AG20443 (cell line): Measurements from ENCODE around the gene KIRREL3.
"Not testable (repeated sequence)": the region's sequence is repeated elsewhere in the genome, so short reads cannot be mapped to it uniquely, and the experiment has no call there.

Experiments
- DNase-seq: peaks from one replicate; pipeline ENCODE4 v3.0.0; 2012; ENCODE audit warnings: low spot score, mixed read lengths

KIRREL3 gene

DNA sequence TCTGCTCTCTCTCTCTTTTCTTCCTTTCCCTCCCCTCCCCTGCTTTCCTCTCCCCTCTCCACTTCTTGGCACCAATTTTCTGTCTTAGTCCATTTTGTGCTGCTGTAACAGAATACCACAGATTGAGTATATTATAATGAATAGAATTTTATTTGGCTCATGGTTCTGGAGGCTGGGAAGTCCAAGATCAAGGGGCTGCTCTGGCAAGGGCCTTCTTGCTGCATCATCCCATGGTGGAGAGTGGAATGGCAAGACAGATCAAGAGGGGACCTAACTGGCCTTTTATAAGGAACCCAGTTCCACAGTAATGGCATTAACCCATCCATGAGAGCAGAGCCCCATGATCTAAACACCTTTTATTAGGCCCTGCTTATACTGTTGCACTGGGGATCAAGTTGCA, 600.6 kb downstream of the KIRREL3 start:
- DNase-seq: no peak

DNA sequence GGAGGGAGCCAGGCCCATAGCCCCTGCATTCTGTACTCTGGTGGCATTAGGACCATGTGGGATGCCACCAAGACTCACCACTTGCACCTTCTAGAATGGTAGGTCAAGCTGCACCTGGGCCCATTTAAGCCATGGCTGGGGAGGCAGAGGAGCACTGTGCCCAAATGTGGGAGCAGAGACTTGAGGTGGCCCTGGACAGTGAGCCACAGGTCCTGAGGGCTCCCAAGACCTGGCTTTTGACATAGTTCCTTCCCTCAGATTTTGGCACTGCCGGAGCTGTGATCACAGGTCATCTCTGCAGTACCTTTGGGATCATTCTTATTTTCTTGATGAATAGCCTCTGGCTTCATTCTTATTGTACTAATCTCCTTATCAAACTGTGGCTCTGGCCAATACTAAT, 601.8 kb downstream of the KIRREL3 start:
- no peak for DNase-seq

DNA sequence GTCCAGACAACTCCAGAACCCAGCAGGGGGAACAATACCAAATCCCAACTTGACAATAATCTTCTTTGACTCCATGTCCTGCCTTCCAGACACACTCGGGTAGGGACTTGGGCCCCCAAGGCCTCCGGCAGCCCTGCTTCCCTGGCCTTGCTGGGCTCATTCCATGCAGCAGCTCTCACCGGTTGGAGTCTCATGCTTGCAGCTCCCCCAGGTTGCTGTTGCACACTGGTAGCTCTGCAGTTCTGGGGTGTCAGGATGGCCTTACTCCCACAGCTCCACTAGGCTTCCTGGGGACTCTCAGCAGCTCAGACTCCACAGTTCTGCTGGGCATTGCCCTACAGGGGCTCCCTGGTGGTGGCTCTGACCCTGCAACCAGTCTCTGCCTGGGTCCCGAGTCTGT, 602.3 kb downstream of the KIRREL3 start:
- no peak for DNase-seq

DNA sequence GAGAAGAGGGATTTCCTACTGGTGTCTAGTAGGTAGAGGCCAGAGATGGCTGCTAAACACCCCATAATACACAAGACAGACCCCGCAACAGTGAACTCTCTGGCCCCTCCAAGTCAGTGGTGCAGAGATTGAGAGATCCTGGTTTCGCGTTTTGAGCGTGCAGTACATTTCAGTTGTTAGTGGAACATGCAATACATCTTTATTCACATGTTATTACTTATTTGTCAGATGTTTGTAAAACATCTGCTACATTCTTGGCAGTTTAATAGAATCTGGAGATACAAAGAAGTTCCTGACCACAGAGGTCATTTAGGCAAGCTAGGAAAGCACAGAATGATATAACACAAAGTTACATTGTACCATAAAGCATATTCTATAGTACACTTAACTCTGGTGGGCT, 603.6 kb downstream of the KIRREL3 start:
- no peak for DNase-seq

DNA sequence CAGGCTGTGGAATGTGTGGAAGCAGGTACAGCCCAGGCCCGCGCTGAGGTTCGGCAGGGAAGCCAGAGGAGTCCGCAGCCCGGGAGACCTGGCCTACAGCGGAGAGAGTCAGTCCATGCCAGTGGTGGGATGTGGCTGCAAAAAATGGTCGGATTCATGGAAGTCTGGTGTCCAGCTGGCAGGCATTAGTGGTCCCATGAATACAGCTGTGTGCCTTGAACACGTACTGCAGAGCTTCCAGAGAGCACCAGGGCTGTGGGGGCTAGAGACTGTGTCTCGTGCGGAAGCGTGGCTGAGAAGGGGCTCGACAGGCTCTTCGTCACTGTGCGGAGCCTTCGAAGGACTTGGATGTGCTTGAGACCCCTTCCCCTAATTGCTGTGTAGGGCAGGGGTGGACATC, 604.3 kb downstream of the KIRREL3 start:
- not testable (repeated sequence) for DNase-seq

DNA sequence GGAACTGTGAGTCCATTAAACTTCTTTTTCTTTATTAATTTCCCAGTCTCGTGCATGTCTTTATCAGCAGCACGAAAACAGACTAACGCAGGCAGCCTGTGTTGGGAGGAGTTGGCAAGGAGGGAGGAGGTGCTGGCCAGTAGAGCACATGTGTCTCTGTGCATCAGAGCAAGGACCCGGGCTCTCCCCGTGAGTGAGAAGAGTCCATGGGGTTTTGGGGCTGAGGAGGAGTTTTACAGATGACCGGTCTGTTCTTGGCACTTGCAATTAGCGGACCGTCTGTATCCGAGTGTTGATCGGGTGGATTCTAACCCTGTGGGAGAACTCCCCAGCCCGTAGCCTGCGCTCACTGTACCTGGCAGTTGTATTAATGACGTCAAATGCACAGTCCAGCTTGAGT, 604.8 kb downstream of the KIRREL3 start:
- DNase-seq: not testable (repeated sequence)

DNA sequence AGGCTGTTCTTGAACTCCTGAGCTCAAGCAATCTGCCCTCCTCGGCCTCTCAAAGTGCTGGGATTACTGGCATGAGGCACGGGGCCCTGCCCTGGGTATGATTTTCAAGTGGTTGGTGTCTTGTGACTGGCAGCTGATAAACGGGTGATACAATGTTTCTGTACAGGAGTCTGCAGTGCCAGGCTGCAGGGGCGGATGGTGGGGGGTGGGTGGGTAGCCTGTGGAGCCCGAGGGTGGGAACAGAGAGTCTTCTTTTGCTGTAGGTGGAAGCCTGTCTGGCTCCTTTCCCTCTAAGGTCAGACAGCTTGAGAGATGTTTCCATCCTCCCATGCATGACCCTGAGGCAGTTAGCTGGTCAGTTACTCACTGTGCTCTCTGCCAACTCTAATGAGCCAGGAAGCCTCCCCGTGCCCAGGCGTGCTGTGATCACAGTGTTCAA, 605.9 kb downstream of the KIRREL3 start:
- not testable (repeated sequence) for DNase-seq

DNA sequence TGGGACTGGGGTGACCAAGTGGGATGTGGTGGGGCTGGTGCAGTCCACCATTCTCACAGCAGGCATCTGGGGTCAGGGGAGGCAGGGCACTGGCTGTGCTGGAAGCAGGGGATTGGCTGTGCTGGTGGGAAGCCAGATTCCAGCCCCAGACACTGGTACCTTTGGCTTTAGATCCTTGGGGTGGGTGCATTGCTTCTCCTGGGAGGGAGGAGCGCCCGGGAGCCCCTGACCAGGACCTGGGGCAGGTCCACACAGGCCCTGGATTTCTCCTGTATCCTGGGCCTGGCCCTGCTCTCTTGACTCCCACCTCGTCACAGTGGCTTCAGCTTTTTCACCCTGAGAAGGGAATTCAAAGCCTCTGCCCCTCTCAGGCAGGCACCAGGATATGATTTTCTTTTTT, 606.5 kb downstream of the KIRREL3 start:
- no peak for DNase-seq

DNA sequence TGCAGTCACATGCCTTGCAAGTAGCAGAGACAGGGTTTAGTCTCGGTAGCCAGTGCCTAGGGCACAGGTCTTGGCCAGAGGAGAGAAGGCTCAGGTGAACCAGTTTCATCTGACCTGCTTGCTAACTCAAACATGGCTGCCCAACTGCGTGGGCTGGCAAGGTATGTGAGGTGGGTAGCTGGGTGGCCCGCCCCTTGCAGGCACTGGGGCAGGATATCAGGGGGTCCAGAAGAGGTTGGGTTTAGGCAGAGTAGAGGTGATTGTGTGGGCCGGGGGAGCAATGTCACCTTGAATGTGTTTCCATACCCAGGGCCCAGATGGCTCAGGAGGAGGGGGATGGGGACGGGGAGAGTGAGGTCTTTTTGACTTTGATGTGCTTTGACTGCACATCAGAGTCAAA, 607.4 kb downstream of the KIRREL3 start:
- no peak for DNase-seq

DNA sequence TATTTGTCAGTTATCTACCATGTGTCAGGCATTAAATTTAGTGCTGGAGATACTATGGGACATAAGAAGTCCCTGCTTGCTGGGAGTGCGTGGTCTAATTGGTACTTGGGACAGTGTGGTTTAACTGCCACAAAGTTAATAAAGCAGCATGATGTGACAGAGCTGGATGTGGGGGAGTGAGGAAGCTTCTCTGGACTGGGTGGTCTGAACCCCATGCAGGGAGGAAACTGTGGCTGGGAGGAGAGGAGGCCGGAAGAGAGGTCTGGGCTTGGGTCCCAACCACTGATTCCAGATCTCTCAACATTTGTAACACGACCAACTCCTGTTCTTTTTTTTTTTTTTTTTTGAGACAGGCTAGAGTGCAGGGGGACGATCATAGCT, 607.9 kb downstream of the KIRREL3 start:
- no peak for DNase-seq

DNA sequence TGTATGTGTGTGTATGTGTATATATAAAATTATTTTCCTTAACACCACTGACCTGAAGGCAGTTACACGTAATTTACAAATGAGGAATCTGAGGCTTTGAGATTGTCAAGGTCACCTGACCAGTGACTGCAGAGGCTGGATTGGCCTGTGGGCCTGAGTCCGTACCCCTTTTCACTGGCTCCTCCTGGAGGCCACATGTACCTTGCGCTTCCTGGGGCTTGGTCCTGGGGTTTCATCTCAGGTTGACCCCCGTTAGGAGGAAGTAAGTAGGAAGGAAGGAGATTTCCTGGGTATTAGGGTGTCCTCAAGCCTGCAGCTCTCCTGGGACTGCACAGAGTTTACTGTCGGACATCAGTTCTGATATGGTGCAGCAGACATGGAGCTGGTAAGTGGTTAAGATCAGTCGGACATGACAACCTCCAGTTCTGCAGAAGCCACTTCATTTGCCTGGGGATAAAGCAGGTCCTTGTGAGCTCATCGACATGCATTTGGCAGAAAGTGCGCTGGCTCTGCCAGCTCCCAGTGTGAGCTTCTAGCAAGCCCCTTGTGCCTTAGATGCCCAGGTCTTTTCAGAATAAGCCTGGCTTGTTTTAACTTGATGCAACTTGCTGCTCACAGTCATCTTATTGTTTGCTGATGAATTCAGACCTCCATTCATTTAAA, 608.5 kb downstream of the KIRREL3 start:
- no peak for DNase-seq

DNA sequence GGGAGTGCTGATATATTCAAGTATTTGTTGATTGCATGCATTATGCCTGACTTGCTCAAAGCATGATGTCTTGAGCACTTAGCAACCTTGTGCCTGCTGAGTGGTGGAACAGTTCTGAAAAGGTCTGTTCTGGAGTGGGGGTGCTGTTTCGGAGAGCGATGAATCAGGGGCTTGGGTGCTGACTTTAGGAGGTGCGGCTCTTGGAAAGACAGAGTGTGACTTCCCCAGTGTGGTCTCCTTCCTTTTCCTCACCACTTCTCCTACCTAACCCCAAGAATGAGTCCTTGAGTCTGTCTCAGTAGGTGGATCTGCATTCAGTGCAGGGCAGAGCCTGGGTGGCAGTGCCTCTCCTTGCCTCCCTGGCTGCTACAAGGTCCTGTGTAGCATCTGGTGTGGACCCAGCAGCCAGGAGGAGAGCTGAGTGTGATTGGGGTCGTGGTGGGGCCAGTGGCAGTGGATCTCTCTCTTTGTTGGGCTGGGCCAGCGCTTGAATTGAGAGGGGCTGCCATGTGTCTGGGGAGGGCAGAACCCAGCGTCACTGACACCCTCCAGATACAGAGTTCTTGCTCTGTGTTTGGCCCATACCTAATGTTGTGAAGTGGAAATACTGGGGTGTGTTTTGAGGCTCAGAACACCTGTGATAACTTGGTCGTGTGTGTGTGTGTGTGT, 609.1 kb downstream of the KIRREL3 start:
- no peak for DNase-seq

DNA sequence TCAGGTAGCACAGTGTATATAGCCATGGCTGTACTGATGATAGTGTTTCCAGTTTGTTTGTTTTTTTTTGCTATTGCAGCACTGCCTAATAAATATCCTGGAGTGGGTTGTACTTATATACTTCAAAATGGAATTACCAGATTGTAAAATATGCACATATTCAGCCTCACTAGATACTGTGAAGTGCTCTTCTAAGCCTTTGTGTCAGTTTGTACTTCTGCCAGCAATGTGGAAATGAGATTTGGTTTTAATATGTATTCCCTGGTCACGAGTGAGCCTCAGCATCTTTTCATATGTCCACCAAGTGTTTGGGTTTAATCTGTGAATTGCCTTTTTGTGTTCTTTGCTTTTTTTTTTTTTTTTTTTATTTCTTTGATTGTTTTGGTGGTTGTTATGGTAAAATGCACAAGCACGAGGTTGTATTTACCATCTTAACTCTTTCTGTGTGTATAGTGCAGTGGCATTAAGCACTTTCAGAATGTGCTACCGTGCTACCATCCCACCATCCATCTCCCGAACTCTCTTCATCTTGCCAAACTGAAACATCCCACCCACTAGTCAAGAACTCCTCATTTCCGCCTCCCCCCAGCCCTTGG, 610.2 kb downstream of the KIRREL3 start:
- no peak for DNase-seq

DNA sequence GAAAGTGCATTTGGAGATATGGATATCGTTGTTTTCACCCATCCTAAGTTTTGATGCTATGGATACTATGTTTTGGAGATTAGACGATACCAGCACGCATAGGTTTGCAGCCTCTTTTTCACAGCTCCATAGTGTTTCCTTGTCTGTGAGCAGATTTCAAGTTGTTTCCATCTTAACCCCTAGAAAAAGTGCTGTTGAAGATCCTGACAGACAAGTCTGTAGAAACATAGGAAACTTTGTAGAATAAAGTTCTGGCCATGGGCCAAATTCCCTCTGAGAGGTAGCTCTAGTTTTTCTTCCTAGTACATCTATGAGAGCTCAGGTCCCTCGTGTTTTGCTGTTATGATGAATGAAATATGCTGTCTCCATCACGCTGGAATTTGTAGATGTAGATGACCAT, 612.7 kb downstream of the KIRREL3 start:
- no peak for DNase-seq

DNA sequence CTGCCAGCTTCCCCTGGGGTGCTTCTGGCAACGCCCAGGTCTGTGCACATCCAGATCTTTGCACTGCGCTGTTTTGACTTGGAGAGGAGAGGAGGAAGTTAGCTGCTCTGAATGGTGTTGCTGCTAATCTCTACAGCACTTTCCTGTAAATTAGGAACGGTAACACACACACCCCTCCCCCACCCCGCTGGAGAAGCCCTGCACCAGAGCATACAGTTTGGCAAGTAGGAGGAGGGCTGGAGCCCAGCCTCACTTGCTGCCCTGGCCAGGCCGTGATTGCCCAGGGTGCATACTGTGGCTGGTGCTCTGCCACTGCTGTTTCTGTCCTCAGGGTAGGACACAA, 613.9 kb downstream of the KIRREL3 start:
- not testable (repeated sequence) for DNase-seq

DNA sequence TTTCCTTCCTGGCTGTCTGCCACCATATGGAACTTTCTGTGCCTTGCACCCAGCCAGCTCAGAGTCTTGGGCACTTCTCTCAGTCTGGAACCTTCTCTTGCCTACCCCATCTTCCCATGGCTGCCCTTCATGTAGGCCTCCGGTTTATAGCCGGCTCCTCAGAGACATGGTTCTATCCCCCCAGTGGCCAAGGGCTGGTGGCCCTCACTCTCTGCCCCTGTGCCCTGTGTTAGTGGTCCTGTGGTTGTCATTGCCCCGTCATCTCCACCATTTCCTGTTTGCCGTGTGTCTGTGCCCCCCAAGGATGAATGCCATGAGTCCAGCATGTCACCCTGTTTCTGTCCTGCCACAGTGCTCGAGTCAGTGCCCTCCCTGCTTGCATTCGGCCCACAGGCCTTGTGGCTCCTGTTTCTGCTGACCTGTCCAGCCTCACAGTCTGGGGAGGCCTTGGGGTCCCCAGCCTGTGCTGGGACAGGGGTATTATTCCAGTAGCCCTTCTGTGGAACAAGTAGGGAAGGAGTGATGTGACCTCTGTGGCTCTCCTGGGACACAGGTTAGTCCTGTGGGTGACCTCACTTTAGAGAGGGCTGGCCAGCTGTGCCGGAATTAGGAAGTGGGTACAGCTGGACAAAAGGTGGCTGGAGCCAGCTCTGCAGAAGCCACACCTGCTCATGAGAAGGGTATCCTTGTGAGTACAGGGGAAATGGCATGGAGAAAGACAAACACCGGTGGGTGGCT, 614.4 kb downstream of the KIRREL3 start:
- DNase-seq: no peak

DNA sequence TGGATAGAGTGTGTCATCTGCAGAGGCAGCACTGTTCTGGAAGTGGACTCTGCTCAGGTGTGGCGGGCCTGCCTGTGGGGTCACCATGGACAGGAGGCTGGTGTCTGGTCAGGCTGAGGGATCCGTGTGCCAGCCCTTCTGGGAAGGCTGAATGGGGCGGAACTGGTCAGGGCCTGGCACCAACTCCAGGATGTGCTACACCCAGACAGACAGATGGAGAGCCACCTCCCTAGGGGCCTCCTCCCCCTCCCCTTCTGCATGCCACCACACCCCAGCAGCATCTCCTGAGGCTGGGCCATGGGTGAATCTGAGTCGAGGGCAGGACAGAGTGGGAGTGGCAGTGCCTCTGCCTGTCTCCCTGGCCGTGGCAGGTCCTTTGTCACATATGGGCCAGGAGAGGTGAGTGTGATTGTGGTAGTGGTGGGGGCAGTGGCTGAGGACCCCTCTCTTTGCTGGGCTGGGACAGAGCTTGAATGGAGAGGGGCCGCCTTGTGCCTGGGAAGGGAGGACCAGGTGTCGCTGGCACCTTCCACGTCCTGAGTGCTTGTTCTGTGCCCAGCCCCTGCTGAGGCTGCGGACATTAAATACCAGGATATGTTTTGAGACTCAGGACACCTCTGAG, 616.0 kb downstream of the KIRREL3 start:
- no peak for DNase-seq

DNA sequence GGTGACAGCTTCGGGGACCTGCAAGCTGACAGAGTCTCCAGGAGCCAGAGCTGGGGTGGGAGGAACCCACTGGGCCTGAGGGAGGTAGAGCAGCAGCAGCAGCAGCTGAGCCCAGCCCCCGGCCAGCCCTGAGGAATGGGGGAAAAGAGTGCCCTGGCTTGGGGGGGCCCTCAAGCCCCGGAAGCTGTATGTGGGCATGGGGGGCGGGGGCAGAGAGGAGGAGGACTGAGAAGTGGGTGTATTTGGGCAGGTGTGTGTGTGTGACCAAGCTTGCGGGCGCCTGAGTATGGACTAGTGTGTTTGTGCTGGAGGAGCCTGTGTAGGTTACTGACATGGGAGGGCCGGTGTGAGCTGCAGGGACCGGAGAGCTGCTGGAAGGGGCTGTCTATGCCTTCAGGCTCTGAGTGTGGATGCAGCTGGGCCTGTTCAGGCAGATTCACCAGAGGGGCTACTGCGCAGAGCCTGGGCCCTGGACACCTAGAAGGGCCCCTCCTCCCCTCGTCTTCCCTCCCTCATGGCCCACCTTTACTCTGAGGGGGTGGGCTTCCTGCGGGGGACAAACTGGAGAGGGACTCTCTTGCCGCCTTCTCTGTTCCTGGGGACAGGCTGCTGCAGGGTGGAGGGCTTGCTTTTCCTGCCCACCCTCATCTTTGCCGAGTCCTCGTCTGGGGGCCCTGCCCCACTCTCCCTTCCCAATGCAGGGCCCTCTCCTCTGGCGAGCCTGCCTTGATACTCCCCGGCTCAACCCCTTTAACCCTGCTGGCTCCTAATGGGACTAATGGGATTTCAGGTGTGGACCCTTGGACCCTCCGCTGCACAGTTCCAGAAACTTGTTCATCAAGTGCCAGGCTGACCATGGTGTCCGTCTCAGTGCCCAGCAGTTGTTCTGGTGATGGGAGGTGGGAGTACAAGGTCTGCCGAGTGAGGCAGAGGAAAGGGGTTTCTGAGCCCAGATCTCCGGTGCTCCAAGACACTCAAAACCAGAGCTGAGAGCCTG, 616.9 kb downstream of the KIRREL3 start:
- no peak for DNase-seq

DNA sequence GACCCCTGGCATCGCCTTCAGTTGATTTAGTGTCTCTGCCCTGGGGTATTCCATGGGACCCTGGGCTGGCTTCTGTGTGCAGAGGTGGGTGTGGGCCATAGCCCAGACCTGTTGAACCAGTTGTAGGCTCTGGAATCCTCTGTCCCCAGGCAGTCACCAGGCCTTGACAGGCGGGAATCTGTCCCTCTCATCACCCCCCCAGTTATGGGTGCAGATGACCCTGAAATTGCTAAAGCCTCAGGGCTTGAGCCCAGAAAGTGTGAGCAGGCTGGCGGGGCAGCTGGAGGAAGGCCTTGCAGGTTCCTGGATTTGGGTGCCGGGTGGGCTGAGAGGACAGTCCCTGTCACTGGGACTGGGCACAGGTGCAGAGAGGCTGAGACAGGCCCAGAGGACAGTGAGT, 617.9 kb downstream of the KIRREL3 start:
- DNase-seq: not testable (repeated sequence)

DNA sequence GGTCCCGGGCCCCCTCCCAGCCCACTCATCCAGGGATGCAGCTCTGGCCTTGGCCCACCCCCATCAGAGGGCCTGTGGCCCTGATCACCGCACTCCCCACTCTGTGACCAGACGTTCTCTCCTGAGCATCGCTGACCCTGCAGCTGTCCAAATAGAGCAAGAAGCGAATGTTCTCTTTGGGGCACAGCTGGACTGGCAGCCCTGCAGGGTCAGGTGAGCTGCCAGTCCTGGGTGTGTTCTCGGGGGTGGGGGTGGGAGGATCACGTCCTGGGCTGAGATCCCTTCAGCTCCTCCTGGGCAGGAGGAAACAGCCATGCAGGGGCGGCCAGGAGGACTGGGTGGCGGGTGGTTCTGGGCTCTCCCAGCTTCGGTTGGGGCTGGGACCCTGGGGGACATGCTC, 618.6 kb downstream of the KIRREL3 start:
- not testable (repeated sequence) for DNase-seq

DNA sequence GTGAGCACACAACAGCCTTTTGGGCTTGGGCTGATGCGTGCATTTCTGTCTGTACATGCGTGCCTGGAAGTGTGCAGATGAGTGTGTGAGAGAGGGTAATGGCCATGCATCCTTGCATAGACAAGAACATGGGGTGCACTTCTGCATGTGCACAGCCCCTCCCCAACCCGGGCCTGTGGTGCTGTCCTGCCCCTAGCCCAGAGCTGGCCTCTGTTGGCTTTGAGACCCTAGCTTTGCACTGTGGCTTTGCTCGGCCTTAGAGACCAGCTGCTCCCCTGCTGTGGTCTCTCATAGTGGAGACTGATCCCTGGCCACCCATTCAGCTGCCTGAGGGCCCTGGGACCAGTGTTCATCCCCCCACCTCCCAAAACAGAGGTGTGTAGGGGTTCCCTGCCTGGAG, 619.7 kb downstream of the KIRREL3 start:
- no peak for DNase-seq
